ENCODE data around the gene DCAF16.

Gene DCAF16

GRCh38 chr4:17811078-17811603 is 584 bp upstream of the DCAF16 start:
- POLR2A ChIA-PET (ENCODE audit: low non-redundant PET): no interaction called here
- CTCF ChIA-PET: no interaction called here
- peak; percentile 12 for DNase-seq (ENCODE audit: low spot score)

DNA sequence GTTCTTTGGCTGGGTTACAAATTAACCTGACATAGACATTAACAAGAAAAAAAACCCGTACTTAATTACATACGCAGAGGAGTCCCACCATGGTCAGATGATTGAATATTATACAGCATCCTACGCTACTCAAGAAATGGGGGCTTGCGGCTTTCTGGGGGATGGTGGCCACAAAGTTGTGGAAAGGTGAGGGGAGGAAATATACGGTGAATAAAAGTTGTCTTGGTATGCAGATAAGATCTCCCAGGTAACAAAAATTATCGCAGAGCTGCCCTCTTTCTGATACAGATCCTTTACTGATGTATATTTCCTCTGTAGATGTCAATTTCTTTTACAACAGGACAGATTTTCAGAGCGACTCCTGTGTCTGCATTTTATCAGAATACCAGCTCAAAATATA is 890 bp downstream of the DCAF16 start:
- DNase-seq (ENCODE audit: low spot score): no peak
- TF ChIP-seq CTCF (conservative IDR thresholded peaks at IDR 0.05; ENCODE audit: low read depth): no peak
- H3K27ac ChIP-seq: no peak overlapping the region; the same call in 1 of the 2 replicates
- CTCF ChIA-PET: no interaction called here
- POLR2A ChIA-PET (ENCODE audit: low non-redundant PET): no interaction called here

More at GRCh38 chr4:17811078-17811603, 584 bp upstream of the DCAF16 start:
- H3K27ac ChIP-seq: peak overlapping the region; percentile 94
- no peak for TF ChIP-seq CTCF (conservative IDR thresholded peaks at IDR 0.05; ENCODE audit: low read depth)

GRCh38 chr4:17807446-17807845 is 3.1 kb downstream of the DCAF16 start:
- POLR2A ChIA-PET (ENCODE audit: low non-redundant PET): no interaction called here
- CTCF ChIA-PET: interaction anchor here (0.6 kb wide), 1 partner anchor 1666 kb away, joined by 3 read pairs; no protein-coding TSS in a partner anchor
- DNase-seq (ENCODE audit: low spot score): no peak
- TF ChIP-seq CTCF (conservative IDR thresholded peaks at IDR 0.05; ENCODE audit: low read depth): no peak
- H3K27ac ChIP-seq: no peak overlapping the region

DNA sequence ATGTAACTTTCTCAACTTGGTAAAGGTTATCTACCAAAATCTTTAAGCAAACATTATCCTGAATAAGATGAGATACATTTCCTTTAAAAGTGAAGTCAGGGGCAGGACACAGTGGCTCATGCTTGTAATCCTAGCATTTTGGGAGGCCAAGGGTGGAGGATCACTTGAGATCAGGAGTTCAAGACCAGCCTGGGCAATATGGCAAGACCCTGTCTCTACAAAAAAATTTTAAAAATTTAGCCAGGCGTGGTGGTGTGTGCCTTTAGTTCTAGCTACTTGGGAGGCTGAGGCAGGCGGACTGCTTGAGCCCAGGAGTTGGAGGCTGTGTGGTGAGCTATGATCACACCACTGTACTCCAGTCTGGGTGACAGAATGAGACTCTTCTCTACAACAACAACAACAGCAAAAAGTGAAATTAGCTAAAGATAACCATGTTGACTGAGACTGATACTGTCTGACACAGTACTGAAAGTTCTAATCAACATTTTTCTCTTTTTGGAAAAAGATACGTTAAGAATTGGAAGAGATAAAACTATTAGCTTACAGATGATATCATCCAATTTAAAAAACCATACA is 4.9 kb downstream of the DCAF16 start:
- no peak overlapping the region for H3K27ac ChIP-seq
- no peak for TF ChIP-seq CTCF (conservative IDR thresholded peaks at IDR 0.05; ENCODE audit: low read depth)
- POLR2A ChIA-PET (ENCODE audit: low non-redundant PET): no interaction called here
- DNase-seq (ENCODE audit: low spot score): no peak
- CTCF ChIA-PET: no interaction called here

DNA sequence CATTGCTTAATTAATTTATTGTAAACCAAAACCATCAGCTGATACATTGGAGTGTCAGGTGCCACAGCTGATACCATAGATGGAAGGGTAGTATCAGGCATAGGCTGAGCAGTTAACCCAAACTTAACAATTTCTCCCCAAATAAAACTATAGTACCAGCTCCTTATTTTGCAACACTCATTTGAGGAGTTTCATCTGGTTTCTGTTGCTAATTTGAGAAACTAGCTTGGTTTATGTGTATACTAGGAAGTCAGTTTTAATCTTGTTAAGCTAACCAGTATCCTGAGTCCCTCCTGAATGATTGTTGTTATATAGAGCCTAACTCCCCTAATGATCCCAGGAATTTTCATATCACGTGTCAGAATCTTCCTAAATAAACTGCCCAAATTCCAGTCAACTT is 12.7 kb downstream of the DCAF16 start:
- H3K27ac ChIP-seq: no peak overlapping the region
- no peak for TF ChIP-seq CTCF (conservative IDR thresholded peaks at IDR 0.05; ENCODE audit: low read depth)
- DNase-seq (ENCODE audit: low spot score): no peak
- ChIA-PET POLR2A (ENCODE audit: low non-redundant PET) (no interaction called here), CTCF (no interaction called here)

- ChIA-PET POLR2A (ENCODE audit: low non-redundant PET) (no interaction called here), CTCF (no interaction called here)
- DNase-seq (ENCODE audit: low spot score): no peak
- H3K27ac ChIP-seq: no peak overlapping the region
- TF ChIP-seq CTCF (conservative IDR thresholded peaks at IDR 0.05; ENCODE audit: low read depth): no peak
Observed at GRCh38 chr4:17794730-17795129, 15.8 kb downstream of the DCAF16 start.

All from RWPE1 (cell line).